ENCODE measurements around the gene NDUFAF8. TPM values are rescaled to one million over a fixed set of nuclear protein-coding genes. Genes with fewer than 3 reads are reported as not detected.

Gene NDUFAF8
- total RNA-seq, 3 donors from 2014 or later (not counting 1 experiment from before 2014, with no cell fraction given) = 28.6 to 36.4 (median 34.9) TPM

DNA sequence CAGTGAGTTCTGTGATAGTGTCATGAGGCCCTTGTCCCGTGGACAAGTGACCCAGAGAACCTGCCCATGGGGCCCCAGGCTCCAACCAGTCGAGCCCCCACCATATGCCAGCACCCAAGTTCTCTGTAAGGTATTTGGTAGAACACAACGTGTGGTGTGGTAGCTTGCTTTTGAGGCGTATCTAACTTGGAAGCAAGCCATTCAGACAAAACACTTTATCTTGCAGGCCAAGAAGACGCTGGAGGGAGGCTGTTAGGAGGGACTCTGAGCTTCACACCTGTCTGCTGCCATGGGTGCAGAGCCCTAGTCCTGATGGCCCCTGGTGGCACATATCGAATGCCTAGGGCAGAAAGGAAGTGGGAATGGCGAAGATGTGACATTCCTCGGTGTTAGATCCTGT is 1.6 kb downstream of the NDUFAF8 start:
- H3K27ac Mint-ChIP-seq = peak overlapping the region in 1 of 2 donors; percentile 79
- no peaks in the 10 kb centered on the region for H3K9me3 Mint-ChIP-seq
- no peaks in the 10 kb centered on the region for H3K36me3 Mint-ChIP-seq
- Histone ChIP-seq H3K27me3 (ENCODE audit: control insufficient read depth, insufficient read depth, low read length) (no peaks in the 10 kb centered on the region), H3K9me3 (ENCODE audit: control insufficient read depth, insufficient read depth, low read length) (no peaks in the 10 kb centered on the region), H3K36me3 (ENCODE audit: control insufficient read depth, insufficient read depth, low read length) (no peaks in the 10 kb centered on the region), H3K4me1 (ENCODE audit: control insufficient read depth, insufficient read depth, low read length) (peaks cover 50% of the 10 kb centered on the region), H3K27ac (ENCODE audit: low read length) (no peak overlapping the region), H3K4me3 (ENCODE audit: low read length) (no peak overlapping the region)
- DNase-seq (no peak), ATAC-seq (no peak)
- H3K4me3 Mint-ChIP-seq = peak overlapping the region; percentile 49
- TF ChIP-seq, protein P1, sequence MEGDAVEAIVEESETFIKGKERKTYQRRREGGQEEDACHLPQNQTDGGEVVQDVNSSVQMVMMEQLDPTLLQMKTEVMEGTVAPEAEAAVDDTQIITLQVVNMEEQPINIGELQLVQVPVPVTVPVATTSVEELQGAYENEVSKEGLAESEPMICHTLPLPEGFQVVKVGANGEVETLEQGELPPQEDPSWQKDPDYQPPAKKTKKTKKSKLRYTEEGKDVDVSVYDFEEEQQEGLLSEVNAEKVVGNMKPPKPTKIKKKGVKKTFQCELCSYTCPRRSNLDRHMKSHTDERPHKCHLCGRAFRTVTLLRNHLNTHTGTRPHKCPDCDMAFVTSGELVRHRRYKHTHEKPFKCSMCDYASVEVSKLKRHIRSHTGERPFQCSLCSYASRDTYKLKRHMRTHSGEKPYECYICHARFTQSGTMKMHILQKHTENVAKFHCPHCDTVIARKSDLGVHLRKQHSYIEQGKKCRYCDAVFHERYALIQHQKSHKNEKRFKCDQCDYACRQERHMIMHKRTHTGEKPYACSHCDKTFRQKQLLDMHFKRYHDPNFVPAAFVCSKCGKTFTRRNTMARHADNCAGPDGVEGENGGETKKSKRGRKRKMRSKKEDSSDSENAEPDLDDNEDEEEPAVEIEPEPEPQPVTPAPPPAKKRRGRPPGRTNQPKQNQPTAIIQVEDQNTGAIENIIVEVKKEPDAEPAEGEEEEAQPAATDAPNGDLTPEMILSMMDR (IDR thresholded peaks at IDR 0.05) = no peak
- intact Hi-C loops (cut with micrococcal nuclease) = loop anchor here (1.0 to 10.0 kb wide), 3 partner anchors 98 to 206 kb away; partner anchors contain the start of gene BAIAP2
- H3K4me1 Mint-ChIP-seq = peaks cover 18 to 36% of the 10 kb centered on the region in 2 donors
- no peaks in the 10 kb centered on the region for H3K27me3 Mint-ChIP-seq (ENCODE audit: low read depth in 2 of 2)
- 86% methylated on average over 8 of the region's 8 CpGs for WGBS (ENCODE audit: insufficient coverage)

DNA sequence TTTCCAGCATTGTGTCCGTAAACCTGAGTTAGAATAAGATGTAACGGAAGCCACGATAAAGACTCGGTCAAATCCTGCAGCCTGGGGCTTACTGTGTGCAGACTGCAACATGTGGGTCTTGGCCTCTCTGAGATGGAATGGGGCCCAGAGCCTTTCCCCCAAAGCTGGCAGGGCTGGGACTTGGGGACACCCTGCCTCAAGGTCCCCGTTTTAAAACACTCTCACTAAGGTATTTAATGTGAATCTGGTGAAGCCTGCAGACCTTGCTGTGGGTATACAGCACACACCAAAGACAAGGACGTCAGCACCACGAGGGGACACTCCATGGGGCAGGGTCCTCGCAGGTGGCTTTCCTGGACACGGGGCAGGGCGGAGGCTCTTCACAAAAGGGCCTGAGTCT is 2.1 kb downstream of the NDUFAF8 start:
- intact Hi-C loops (cut with micrococcal nuclease) = loop anchor here (1.0 to 10.0 kb wide), 3 partner anchors 99 to 206 kb away; partner anchors contain the start of gene BAIAP2
- Mint-ChIP-seq H3K4me1 (peaks cover 18 to 33% of the 10 kb centered on the region in 2 donors), H3K36me3 (no peaks in the 10 kb centered on the region), H3K27ac (peak overlapping the region in 1 of 2 donors; percentile 79), H3K4me3 (peak overlapping the region; percentile 49), H3K9me3 (no peaks in the 10 kb centered on the region), H3K27me3 (ENCODE audit: low read depth in 2 of 2) (no peaks in the 10 kb centered on the region)
- whole genome bisulfite sequencing (ENCODE audit: insufficient coverage) = 96% methylated on average over 10 of the region's 10 CpGs
- TF ChIP-seq, protein P1 (IDR thresholded peaks at IDR 0.05) = no peak
- Histone ChIP-seq H3K36me3 (ENCODE audit: control insufficient read depth, insufficient read depth, low read length) (no peaks in the 10 kb centered on the region), H3K4me3 (ENCODE audit: low read length) (no peak overlapping the region), H3K27me3 (ENCODE audit: control insufficient read depth, insufficient read depth, low read length) (no peaks in the 10 kb centered on the region), H3K9me3 (ENCODE audit: control insufficient read depth, insufficient read depth, low read length) (no peaks in the 10 kb centered on the region), H3K27ac (ENCODE audit: low read length) (no peak overlapping the region), H3K4me1 (ENCODE audit: control insufficient read depth, insufficient read depth, low read length) (peaks cover 50% of the 10 kb centered on the region)
- DNase-seq (no peak), ATAC-seq (no peak)

DNA sequence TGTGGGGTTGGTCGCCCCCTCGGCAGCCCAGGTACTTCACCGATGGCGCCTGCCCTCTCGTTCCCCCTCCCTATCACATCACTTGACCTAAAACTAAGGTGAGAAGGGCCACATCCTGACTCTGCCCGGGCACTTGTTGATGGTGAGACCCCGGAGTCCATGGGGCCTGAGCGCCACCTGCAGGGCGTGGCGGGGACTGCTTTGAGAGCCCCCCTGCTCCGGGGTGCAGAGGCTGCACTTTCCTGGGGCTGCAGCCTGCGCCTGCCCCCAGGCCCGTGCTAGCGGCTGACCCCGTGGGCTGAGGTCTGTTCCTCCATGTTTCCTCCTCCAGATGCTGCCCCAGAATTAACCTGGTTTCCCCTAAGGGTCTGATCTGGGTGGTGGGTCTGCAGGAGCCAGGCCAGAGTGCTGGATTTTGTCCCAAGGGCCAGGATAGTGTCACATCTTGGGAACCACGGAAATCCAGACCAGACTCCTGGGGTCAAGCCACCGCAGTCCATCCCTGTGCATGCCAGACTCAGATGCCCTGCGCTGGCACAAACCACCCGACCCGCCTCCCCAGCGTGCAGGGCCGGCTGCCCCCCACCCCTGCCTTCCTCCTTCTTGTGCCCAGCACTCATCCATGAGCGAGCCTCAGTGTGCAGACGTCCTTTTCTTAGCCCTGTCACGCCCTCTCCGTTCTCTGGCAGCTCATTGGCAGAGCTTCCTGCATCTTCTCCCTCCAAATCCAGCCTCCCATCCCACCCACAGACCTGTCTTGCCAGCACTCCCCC is 2.7 kb downstream of the NDUFAF8 start:
- peak overlapping the region in 1 of 2 donors; percentile 79 for H3K27ac Mint-ChIP-seq
- no peaks in the 10 kb centered on the region for H3K27me3 Mint-ChIP-seq (ENCODE audit: low read depth in 2 of 2)

More for the DNA sequence above, 2.7 kb downstream of the NDUFAF8 start:
- H3K9me3 ChIP-seq (ENCODE audit: control insufficient read depth, insufficient read depth, low read length) = no peaks in the 10 kb centered on the region
- WGBS (ENCODE audit: insufficient coverage) = 46% methylated on average over 26 of the region's 26 CpGs
- DNase-seq (peak; percentile 69 to 74), ATAC-seq (peak in 2 of 3 donors; percentile 11 to 17)
- no peaks in the 10 kb centered on the region for H3K36me3 ChIP-seq (ENCODE audit: control insufficient read depth, insufficient read depth, low read length)
- TF ChIP-seq, protein P1 (IDR thresholded peaks at IDR 0.05) = peak; percentile 64
- no peaks in the 10 kb centered on the region for H3K9me3 Mint-ChIP-seq
- peak overlapping the region; percentile 56 for H3K4me3 Mint-ChIP-seq
- intact Hi-C loops (cut with micrococcal nuclease) = loop anchor here (1.0 to 10.0 kb wide), 3 partner anchors 100 to 207 kb away; partner anchors contain the start of gene BAIAP2
- H3K27me3 ChIP-seq (ENCODE audit: control insufficient read depth, insufficient read depth, low read length) = no peaks in the 10 kb centered on the region
- peaks cover 18 to 30% of the 10 kb centered on the region in 2 donors for H3K4me1 Mint-ChIP-seq
- H3K36me3 Mint-ChIP-seq = no peaks in the 10 kb centered on the region
- H3K4me1 ChIP-seq (ENCODE audit: control insufficient read depth, insufficient read depth, low read length) = peaks cover 45% of the 10 kb centered on the region
- H3K27ac ChIP-seq (ENCODE audit: low read length) = no peak overlapping the region
- no peak overlapping the region for H3K4me3 ChIP-seq (ENCODE audit: low read length)

All from natural killer cell (primary cell).